ENCODE data around the gene MAJIN.

- TF ChIP-seq CTCF (IDR thresholded peaks at IDR 0.05): no peak
- TF ChIP-seq POLR2A (IDR thresholded peaks at IDR 0.05): no peak
These were observed 73.4 kb downstream of the MAJIN start for GRCh38 chr11:64898541-64898940.

Data from prostate gland (tissue), 2 donors.